Smooth muscle cell (in vitro differentiated cells): Measurements from ENCODE around the gene DNAH14. TPM values are rescaled to one million over a fixed set of nuclear protein-coding genes. Genes with fewer than 3 reads are reported as not detected.
"Not testable (repeated sequence)": the region's sequence is repeated elsewhere in the genome, so short reads cannot be mapped to it uniquely, and the experiment has no call there.

Experiments
- DNase-seq: peaks from one replicate; lab custom pipeline; 2025; ENCODE audit not compliant: unreplicated experiment; lab: John Stamatoyannopoulos, UW
- H2AFZ ChIP-seq: fragments of 200-600 bp; sonication (generic); 2 replicates; pipeline ENCODE4 v1.6.0; 2016; ENCODE audit warnings: antibody characterized with exemption, low read depth, mild to moderate bottlenecking
- H3F3A ChIP-seq: fragments of 200-600 bp; sonication (generic); 2 replicates; pipeline ENCODE4 v1.6.0; 2017; ENCODE audit warnings: antibody characterized with exemption, low read depth
- H3K27ac ChIP-seq: fragments of 200-600 bp; sonication (generic); 2 replicates; pipeline ENCODE4 v1.5.1; 2016; ENCODE audit warnings: low read depth, mild to moderate bottlenecking
- H3K27me3 ChIP-seq: fragments of 200-600 bp; sonication (generic); 2 replicates; pipeline ENCODE4 v1.6.1; 2016; ENCODE audit warnings: low read depth, mild to moderate bottlenecking
- H3K36me3 ChIP-seq: fragments of 200-600 bp; sonication (generic); 2 replicates; pipeline ENCODE4 v1.5.1; 2016; ENCODE audit warnings: low read depth
- H3K4me1 ChIP-seq: fragments of 200-600 bp; sonication (generic); 2 replicates; pipeline ENCODE4 v1.5.1; 2016; ENCODE audit warnings: low read depth
- H3K4me2 ChIP-seq: fragments of 200-600 bp; sonication (generic); 2 replicates; pipeline ENCODE4 v1.6.0; 2016; ENCODE audit warnings: mild to moderate bottlenecking
- H3K4me3 ChIP-seq: fragments of 200-600 bp; sonication (generic); 2 replicates; pipeline ENCODE4 v1.5.1; 2016; ENCODE audit warnings: mild to moderate bottlenecking
- H3K79me2 ChIP-seq: fragments of 200-600 bp; sonication (generic); 2 replicates; pipeline ENCODE4 v1.6.0; 2016; ENCODE audit warnings: low read depth, mild to moderate bottlenecking
- H3K9ac ChIP-seq: fragments of 200-600 bp; sonication (generic); 2 replicates; pipeline ENCODE4 v1.6.0; 2016; ENCODE audit warnings: low read depth
- H3K9me3 ChIP-seq: fragments of 200-600 bp; sonication (generic); replicated peaks from 2 replicates; pipeline ENCODE4 v1.5.1; 2016; ENCODE audit warnings: low read depth
- H4K20me1 ChIP-seq: fragments of 200-600 bp; sonication (generic); 2 replicates; pipeline ENCODE4 v1.6.0; 2016; ENCODE audit warnings: low read depth
- CTCF ChIP-seq: fragments of 200-600 bp; sonication (generic); IDR thresholded peaks from 2 replicates; pipeline ENCODE4 v1.5.1; 2017; ENCODE audit warnings: borderline replicate concordance, mild to moderate bottlenecking, antibody characterized with exemption; ENCODE audit not compliant: insufficient read depth, poor library complexity, severe bottlenecking
- WGBS: methylation state at CpG from one replicate; pipeline ENCODE4 v1.1.7; 2016; ENCODE audit warnings: low lambda C conversion rate; 5-methylcytosine and 5-hydroxymethylcytosine counted together
- polyA plus RNA-seq: library from polyadenylated mRNA; unstranded; fragments of >200 nt; fragmentation: Nextera tagmentation; extraction: Ambion mirVana; gene quantifications from 2 replicates; pipeline ENCODE4 v1.2.1, GENCODE V29; 2016
- total RNA-seq: library from RNA; depleted of rRNA; stranded (reverse); fragments of >200 nt; gene quantifications from 2 replicates; pipeline ENCODE4 v1.2.3, GENCODE V29; 2014

The DNAH14 gene
- total and polyA plus RNA-seq, 2 experiments from 2014 or later = 9.4 to 44.0 TPM

DNA sequence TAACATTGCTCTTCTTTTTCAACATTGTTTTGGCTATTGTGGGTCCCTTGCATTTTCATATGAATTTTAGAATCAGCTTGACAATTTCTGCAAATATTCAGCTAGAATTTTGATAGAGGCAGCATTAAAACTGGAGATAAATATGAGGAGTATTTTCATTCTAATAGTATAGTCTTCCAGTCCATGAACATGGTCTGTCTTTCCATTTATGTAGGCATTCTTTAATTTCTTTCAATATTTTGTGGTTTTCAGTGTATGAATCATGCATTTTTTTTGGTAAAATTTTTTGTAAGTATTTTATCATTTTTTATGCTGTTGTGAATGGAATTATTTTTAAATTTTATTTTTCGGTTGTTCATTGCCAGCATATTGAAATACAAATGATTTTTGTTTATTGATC is 97.2 kb downstream of the DNAH14 start:
- no peaks in the 10 kb centered on the region for H3K9me3 ChIP-seq
- no peak for TF ChIP-seq CTCF
- no peaks in the 10 kb centered on the region for H3K36me3 ChIP-seq
- H3F3A ChIP-seq = no peaks in the 10 kb centered on the region
- H3K4me2 ChIP-seq = no peak overlapping the region
- no peak overlapping the region for H2AFZ ChIP-seq
- H3K79me2 ChIP-seq = no peaks in the 10 kb centered on the region
- no peaks in the 10 kb centered on the region for H3K27me3 ChIP-seq
- H4K20me1 ChIP-seq = no peaks in the 10 kb centered on the region
- H3K9ac ChIP-seq = no peak overlapping the region
- 81% methylated on average over 1 of the region's 1 CpG for WGBS
- DNase-seq = no peak
- H3K4me3 ChIP-seq = no peak overlapping the region
- no peak overlapping the region for H3K27ac ChIP-seq
- H3K4me1 ChIP-seq = no peaks in the 10 kb centered on the region

DNA sequence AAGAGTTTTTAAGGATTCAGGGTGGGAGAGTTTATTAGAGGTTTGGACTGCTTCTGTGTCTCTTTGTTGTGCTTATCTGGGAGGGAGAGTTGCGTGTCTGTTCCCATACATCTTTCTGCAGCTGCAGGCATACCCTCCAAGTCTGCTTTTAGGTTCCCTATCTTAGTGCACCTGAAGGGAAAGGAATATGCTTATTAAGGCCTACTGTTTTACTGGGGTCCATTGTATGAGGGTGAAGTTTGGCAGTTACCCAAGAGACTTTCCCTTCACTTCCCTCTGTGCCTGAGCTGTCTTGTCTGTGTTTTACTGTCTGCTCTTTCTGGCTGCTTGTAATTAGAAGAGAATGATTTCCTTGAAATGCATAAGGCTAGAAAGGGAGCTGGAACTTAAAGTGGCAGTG is 107.0 kb downstream of the DNAH14 start:
- H2AFZ ChIP-seq, H3K27me3 ChIP-seq, H3K9ac ChIP-seq, H3K27ac ChIP-seq, DNase-seq, H3K79me2 ChIP-seq, H3K4me1 ChIP-seq, H3F3A ChIP-seq, H3K36me3 ChIP-seq, H3K4me3 ChIP-seq, H3K4me2 ChIP-seq, H4K20me1 ChIP-seq, H3K9me3 ChIP-seq: not testable (repeated sequence)
- WGBS = 78% methylated on average over 1 of the region's 1 CpG

GRCh38 chr1:225042263-225042662 is 112.8 kb downstream of the DNAH14 start:
- Histone ChIP-seq H3K27ac (no peak overlapping the region), H3F3A (no peaks in the 10 kb centered on the region), H3K4me1 (no peaks in the 10 kb centered on the region), H3K4me2 (no peak overlapping the region), H3K9me3 (no peaks in the 10 kb centered on the region), H3K36me3 (no peaks in the 10 kb centered on the region), H3K27me3 (no peaks in the 10 kb centered on the region), H4K20me1 (no peaks in the 10 kb centered on the region), H3K9ac (no peak overlapping the region), H3K4me3 (no peak overlapping the region), H3K79me2 (no peaks in the 10 kb centered on the region), H2AFZ (no peak overlapping the region)
- TF ChIP-seq CTCF = no peak
- DNase-seq = no peak

DNA sequence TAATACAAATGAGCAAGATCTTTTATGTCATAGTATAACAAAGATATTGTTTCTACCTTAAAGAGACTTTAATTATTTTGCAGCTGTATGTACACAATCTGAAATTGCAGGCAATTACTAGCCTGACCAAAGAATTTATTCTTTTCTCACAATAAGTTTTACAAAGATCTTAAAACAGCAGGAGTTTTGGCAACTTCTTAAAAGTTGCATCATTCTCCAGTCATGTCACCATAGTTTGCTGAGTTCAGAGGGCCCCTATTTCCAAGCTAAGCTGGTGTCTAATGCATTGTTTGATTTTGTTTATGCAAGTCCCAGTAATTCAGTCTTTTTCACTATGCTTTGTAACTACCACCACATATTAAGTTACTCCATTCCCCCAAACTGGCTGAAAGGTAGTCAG is 114.8 kb downstream of the DNAH14 start:
- H3K79me2 ChIP-seq = no peaks in the 10 kb centered on the region
- DNase-seq = no peak
- no peaks in the 10 kb centered on the region for H3K4me1 ChIP-seq
- no peak overlapping the region for H3K27ac ChIP-seq
- no peaks in the 10 kb centered on the region for H3K36me3 ChIP-seq
- no peak overlapping the region for H3K9ac ChIP-seq
- H3K27me3 ChIP-seq = no peaks in the 10 kb centered on the region
- H3K9me3 ChIP-seq = no peaks in the 10 kb centered on the region
- H3K4me2 ChIP-seq = no peak overlapping the region
- no peak overlapping the region for H3K4me3 ChIP-seq
- H3F3A ChIP-seq = no peaks in the 10 kb centered on the region
- TF ChIP-seq CTCF = no peak
- H4K20me1 ChIP-seq = no peaks in the 10 kb centered on the region
- H2AFZ ChIP-seq = no peak overlapping the region
